Stimulated activated CD4-positive, alpha-beta T cell treated with anti-CD3 and anti-CD28 coated beads, Interleukin-1b, Interleukin-23, amount 100 ng/mL, for 24 hours (primary cell): ENCODE results near the gene NPIPA5.
"Not testable (repeated sequence)": the region's sequence is repeated elsewhere in the genome, so short reads cannot be mapped to it uniquely, and the experiment has no call there.

Experiments
- DNase-seq, 4 experiments: peaks; one replicate each; pipeline ENCODE4 v3.0.0-alpha.2; 2020; ENCODE audit warnings: low read depth in 4 of 4, low spot score in 1 of 4

NPIPA5 gene

DNA sequence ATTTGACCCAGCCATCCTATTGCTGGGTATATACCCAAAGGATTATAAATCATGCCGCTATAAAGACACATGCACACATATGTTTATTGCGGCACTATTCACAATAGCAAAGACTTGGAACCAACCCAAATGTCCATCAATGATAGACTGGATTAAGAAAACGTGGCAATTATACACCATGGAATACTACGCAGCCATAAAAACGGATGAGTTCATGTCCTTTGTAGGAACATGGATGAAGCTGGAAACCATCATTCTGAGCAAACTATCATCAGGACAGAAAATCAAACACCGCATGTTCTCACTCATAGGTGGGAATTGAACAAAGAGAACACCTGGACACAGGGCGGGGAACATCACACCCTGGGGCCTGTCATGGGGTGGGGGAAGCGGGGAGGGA is 14.9 kb upstream of the NPIPA5 start:
- not testable (repeated sequence) for DNase-seq

DNA sequence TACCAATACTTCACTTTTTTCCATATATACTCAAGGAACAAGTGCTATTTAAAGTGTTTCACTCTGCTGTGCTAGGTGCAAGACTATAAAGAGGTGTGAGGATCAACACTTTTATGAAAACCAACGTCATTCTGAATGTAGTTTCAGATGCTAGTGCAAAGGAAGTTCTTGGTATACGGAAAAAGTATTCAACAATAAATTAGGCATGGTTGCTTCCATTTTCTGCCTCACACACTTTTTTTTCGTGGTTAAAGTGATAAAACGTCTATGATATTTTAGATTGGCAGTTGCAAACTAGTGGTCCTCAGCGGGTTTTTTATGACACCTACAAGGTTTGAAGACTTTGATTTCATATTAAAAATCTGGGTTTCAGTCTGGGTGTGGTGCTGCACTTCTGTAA is 11.8 kb upstream of the NPIPA5 start:
- DNase-seq, result not testable (repeated sequence)

DNA sequence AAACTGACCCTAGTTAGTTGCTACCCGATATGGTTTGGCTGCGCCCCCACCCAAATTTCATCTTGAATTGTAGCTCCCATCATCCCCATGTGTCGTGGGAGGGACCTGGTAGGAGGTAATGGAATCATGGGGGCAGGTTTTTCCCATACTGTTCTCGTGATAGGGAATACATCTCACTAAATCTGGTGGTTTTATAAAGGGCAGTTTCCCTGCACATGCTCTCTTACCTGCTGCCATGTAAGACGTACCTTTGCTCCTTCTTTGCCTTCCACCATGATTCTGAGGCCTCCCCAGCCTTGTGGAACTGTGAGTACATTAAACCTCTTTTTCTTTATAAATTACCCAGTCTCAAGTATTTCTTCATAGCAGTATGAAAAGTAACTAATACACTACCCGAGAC is 10.0 kb upstream of the NPIPA5 start:
- not testable (repeated sequence) for DNase-seq

DNA sequence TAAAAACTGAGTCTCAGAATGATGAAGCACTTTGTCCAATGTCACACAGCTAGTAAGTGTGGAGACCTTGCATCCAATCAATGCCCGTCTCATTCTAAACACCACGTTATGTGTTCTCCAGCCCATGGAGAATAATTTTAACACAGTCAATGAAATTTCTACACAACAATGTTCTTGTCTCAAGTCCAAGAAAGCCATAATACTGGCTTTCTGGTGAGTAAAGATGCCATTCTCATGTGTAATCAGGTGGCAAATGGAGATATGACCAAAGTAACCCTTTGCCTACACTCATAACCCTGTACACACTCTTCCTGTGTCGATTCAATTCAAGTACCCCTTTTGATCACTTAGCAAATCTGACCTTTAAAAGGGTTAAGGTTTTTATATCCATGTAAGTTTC is 4.7 kb upstream of the NPIPA5 start:
- not testable (repeated sequence) for DNase-seq

DNA sequence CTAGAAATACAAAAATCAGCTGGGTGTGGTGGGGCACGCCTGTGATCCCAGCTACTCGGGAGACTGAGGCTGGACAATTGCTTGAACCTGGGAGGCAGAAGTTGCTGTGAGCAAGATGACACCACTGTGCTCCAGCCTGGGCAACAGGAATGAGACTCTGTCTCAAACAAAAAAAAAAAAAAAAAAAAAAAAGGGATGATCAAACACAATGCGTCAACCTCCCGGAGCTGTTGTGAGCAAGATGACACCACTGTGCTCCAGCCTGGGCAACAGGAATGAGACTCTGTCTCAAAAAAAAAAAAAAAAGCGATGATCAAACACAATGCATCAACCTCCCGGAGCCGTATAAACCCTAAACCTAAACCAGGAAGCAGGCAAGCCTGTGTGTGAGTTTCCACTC is 20.6 kb downstream of the NPIPA5 start:
- not testable (repeated sequence) for DNase-seq

DNA sequence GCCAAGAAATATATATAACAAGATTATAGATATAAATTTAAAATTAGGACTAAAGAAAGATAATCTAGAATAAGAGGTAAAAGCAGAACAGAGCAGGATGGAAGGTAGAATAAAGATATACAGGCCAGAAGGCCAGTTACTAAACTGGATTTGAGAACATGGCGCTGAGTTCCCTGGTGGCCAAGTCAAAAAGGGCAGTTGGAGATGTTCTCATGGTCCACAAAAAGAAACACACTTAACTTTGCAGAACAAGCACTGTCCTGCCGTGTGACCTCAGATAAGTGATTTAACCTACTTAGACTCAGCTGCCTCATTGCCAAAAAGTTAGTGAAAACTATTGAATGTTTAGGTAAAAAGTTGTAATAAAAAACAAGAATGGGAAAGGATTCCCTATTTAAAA is 23.2 kb downstream of the NPIPA5 start:
- DNase-seq, result not testable (repeated sequence)

DNA sequence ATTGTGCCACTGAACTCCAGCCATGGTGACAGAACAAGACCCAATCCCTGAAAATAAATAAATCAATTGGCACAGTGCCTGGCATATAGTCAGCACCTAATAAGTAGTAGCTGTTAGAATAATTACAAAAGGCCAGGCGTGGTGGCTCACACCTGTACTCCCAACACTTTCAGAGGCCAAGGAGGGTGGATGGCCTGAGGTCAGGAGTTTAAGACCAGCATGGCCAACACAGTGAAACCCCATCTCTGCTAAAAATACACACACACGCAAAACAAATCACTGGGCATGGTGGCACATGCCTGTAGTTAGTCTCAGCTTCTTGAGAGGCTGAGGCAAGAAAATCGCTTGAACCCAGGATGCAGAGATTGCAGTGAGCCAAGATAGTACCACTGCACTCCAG is 25.2 kb downstream of the NPIPA5 start:
- DNase-seq, result not testable (repeated sequence)

DNA sequence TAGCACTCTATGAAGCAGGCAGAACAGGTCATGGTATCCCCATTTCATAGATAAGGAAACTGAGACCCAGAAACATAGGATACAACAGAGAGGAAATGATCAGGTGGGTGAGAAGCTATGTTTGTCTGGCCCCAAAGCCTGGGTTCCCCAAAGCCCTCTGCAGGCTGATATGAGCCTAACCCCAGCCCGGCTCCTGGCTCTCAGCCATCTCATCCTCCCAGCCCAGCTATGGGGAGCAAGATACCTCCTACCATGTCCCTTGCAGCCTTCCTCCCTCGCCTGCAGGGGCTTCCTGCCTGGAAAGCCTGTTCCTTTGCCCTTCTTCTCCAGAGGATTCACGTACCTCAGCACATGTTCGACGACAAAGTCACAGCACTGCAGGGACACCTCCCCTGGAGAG is 26.3 kb downstream of the NPIPA5 start:
- DNase-seq, result not testable (repeated sequence)

DNA sequence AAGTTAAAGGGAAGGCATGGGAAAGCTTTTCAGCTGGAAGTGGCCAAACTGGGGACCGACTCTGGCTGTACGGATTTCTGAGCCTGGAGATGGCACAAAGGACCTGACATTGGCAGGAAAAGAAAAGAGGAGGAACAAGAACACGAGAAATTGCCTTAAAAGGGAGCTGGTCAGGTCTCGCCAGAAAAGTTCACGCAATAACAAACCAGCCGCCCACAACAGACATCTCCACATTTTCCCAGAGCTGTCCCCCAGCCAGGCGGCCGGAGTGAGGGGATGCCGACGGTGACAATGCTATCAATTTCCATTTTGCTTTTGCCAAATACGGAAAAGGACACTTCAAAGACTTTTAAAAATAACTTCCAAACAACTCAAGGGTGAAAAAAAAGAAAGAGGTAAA is 26.8 kb downstream of the NPIPA5 start:
- not testable (repeated sequence) for DNase-seq

DNA sequence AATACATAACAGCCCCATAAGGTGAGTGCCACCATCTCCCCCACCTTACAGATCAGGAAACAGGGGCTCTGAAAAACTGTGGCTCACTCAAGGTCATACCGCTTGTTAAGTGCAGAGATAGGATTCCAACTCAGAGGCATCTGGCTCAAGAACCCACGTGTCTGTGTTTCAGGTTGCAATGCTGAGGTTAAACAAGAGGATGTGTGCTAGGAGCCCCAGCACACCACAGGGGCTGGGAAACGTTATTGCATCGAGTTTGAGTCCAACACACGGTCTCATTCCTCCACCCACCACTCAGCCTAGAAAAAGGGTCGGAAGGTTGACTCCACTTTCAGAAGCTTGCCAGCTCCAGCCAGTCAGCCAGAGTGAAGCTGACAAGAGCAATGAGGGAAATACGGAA is 29.4 kb downstream of the NPIPA5 start:
- not testable (repeated sequence) for DNase-seq

DNA sequence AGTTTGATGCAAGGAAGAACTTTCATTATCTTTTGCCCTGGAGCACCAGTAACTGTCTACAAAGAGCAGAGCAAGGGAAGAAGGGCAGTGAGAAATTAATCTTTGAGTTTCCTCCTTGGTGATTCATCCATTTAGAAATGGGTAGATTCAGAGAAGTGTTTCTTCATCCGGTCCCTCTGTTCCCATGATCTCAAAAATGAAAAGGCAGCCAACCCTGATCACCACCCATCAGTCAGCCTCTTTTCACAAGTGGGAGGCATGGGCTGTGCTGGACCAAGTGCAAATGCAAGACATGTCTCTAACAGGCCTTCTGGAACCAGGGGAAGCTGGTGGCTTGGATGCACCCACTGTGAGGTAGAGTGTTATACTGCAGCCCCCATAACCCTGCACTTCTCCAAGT is 35.8 kb downstream of the NPIPA5 start:
- DNase-seq, result not testable (repeated sequence)

DNA sequence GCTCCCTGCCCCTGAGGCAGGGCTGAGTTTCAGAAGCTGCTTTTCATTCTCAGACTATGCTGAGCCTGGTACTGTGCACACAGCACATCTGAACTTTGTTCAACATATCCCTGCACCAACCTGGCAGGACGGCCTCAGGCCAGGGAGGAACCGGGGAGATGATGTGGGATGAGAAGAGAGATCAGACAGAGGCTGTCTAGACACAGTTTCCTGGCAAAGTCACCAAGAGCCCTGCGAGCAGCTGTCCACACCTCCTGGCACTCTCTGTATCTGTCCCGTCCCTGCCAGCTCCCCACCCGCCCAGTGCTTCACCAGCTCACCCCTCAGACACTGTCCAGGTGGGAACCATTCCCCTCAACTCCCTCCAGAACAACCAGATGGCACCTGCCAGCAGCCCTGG is 39.1 kb downstream of the NPIPA5 start:
- not testable (repeated sequence) for DNase-seq

DNA sequence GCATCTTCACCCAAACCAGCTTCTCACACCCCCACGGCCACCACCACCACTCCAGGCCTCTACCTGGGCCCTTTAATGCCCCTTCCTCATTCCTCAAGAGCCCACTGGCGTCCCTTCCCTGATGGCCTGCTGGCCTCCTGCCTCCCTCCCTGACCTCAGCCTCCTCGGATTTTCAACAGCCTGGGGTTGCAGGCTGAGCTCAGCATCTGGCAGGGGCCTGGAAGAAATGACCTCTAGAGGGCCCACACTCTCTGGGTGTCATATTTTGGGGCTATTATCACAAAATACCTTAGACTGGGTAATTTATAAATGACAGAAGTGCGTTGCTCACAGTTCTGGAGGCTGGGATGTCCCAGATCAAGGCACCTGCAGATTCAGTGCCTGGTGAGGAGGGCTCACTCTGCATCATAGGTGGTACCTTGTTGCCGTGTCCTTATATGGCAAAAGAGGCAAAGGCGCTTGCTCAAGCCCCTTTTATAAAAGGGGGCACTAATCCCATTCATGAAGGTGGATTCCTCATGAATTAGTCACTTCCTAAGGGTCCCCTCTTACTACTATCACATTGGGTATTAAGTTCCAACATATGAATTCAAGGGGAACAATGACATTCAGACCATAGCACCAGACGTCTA is 40.0 kb downstream of the NPIPA5 start:
- not testable (repeated sequence) for DNase-seq

DNA sequence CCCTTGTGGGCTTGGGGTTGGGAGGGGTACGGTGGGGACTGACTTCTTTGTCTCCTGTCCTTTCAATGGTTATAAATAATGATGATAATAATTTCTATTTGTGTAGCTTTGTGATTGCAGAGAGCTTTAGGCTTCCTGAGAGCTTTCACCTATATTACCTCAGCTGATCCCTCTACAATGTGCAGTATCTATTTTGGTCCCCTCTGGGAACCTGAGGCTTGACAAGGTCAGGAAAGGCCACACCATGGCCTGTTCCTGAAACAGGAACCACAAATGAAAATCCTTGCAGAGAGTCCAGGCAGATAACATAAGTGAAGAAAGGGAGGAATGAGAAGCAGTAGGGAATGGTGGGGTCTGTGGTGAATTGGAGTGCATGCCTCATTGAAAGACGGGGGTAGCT is 42.5 kb downstream of the NPIPA5 start:
- DNase-seq, result not testable (repeated sequence)

DNA sequence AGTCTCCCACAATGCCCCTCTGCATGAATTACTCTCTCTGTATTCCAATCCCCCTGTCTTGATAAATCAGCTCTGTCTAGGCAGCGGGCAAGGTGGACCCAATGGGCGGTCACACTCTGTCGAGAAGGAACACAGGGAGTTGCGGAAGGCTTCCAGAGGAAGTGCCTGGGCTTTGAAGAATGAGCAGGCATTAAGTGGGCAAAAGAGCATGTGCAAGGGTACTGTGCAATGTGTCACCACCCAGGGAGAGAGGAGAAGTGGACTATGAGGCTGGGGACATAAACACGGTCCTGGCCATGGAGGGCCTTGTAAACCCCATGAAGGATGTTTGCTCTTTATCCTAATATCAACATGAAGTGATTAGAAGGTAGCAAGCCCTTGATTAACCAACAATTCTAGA is 44.1 kb downstream of the NPIPA5 start:
- DNase-seq, result not testable (repeated sequence)

DNA sequence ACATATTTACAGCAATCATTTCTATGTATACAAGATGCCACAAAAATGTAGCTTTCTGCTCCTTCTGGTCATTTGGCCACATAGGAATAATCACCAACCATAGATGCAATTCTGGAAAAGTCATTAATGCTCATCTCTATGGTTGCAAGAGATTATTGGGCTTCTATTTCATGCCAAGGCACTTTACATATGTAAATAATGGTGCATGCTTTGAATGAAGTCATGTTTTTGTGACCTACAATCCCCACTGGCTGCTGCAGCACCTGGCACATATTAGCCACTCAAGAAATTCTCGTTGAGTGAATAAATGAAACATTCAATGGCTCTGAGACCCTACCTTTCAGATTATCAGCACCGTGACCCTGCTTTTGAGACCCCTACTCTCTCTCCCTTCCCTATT is 47.1 kb downstream of the NPIPA5 start:
- not testable (repeated sequence) for DNase-seq

DNA sequence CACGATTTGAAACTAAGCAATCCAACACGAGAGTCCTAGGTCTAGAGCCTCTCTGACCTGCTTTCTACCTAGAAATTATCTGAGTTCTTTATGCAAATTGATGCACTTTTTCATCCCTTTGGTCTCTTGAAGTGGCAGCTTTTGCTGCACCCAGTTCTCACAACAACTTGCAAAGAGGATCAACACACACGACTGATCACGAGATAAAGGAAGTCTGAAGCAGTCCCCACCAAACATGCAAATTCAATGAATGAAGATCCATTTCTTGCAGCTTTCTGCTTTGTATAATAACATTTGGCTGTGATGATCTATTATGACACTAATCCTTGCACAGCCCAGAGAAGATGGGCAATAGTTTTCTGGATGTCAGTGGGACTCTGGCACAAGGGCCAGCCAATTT is 53.1 kb downstream of the NPIPA5 start:
- DNase-seq, result not testable (repeated sequence)

DNA sequence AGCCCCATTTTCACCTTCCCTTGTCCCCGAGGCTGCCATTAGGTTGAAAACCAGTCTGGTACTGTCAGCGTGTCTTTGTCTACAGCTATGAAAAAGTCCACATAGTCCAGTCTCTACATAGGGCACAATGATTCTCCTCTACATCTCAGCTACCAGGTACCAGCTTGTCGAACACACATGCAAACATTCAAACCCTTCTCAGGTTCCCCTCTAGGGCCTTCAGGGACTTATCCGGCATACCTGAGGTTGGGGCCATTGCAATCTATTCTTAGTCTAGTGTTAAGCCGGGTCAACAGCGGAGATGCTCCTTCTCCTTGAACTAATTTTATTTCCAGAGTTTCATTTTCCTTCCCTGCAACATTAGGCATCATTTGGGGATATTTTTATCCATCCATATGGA is 54.7 kb downstream of the NPIPA5 start:
- not testable (repeated sequence) for DNase-seq

DNA sequence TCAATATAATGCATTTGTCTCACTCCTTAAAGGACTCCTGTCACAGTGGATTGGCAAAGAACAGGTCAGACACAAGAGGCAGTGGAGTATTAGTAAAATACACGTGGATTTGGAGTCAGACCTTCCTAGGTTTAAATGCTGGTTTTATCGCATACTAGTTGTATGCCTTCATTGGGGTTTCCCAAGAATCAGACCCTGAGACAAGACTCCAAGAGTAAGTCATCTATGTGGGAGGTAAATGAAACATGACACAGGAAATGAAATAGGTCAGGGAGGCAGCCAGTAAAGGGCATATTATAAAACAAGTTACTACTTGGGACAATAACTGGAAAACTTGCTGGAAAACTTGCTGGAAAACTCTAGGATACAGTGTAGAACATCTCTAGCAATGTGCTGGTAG is 56.9 kb downstream of the NPIPA5 start:
- DNase-seq, result not testable (repeated sequence)

DNA sequence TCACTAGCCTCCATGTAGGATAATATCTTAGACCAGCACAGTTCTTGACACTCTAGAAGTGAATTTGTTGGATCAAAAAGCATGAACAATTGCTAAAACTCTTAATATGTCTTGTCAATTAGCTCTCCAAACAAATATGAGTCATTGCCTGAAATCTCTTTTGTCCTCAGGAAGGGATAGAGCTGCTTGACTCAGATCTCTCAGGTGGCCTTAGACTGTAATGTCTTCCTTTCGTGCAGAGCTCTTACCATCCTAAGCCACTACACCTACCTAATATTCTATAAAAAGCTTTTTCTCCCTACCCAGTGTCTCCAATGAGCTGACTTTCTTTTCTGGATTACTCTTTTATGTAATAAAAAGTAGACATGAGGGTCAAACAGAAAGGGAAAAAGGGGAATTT is 63.5 kb downstream of the NPIPA5 start:
- not testable (repeated sequence) for DNase-seq
